ENCODE results near the gene NUDT14.

DNA sequence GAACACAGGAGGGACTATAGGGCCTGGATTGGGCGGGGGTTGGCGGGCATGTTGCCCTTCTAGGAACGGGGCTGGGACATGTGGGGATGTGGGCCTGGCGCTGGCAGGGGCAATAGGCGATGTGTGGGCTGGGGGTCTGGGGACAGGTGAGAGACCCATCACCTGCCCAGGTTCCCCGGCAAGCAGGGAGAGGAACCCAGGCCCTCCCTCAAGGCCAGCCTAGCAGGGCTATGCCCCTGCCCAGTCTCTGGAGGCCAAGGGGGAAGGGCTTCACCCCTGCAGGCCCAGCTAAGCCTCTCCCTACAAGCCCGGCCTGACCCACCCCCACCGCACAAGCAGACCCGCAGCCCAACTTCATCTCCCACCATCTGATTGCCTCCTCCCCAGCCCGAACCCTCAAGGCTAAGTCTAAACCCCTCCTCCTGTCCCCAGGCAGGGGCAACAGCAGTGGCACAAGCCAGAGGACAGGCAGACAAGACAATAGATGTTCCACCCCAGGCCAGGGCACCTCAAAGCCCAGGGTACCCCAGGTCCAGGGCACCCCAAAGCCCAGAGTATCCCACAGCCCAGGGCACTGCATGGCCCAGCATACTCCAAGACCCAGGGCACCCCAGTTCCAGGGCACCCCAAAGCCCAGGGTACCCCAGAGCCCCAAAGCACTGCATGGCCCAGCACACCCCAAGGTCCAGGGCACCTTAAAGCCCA, 19.0 kb downstream of the NUDT14 start:
- TF ChIP-seq GATA2 (IDR thresholded peaks at IDR 0.05; ENCODE audit: low read depth, low read length) (no peak), GATA3 (IDR thresholded peaks at IDR 0.05; ENCODE audit: low read depth, low read length) (no peak)

Measured in SH-SY5Y (cell line).